Activated CD8-positive, alpha-beta memory T cell treated with anti-CD3 and anti-CD28 coated beads for 48 hours (primary cell): ENCODE measurements around the gene CYP46A1.
"Not testable (repeated sequence)": the region's sequence is repeated elsewhere in the genome, so short reads cannot be mapped to it uniquely, and the experiment has no call there.

Experiments used
- DNase-seq, 3 experiments: peaks; one replicate each; pipeline ENCODE4 v3.0.0-alpha.2; 2020; ENCODE audit warnings: low read depth in 2 of 3, low spot score in 2 of 3

Gene CYP46A1

DNA sequence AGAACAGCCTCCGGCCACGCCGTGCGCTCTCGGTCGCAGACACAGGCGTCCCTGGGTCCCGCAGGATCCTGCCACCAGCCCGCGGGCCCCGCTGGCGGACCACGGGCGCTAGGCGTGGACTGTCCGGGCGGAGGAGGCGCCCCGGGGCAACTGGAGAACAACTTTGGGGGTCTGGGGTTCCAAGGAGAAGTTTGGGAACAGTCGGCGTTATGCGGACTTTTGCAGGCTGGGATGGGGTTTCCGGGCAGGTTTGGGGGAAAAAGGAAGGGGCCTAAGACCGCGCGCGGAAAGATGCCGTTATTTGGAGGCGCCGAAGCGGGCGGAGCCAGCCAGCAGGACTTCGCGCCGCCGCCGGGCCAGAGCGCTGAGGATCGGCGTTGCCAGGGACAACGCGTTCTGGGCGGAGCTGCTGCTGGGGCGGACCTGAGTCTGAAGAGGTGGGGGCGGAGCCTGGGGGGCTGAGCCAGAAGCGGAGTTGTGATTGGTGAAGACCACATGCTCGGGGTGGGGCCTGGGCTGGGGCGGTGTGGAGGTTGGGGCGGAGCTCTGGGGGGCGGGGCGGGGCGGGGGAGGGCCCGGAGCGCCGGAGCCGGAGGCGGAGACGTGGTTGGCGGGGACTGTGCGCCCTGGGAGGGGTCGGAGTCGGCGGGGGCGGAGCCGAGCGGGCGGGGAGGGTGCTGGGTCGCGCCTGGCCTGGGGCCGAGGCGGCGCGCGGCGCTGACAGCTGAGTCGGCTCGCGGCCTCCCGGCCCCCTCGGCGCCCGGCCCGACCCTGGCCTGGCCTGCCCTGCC, at the start of gene CYP46A1:
CYP46A1 (plus strand) TSS at position 680 of the 791 bp plus-strand sequence. CDS start 120 bp downstream, outside the sequence.
- DNase-seq: peak; percentile 95 to 98 (median 96)

DNA sequence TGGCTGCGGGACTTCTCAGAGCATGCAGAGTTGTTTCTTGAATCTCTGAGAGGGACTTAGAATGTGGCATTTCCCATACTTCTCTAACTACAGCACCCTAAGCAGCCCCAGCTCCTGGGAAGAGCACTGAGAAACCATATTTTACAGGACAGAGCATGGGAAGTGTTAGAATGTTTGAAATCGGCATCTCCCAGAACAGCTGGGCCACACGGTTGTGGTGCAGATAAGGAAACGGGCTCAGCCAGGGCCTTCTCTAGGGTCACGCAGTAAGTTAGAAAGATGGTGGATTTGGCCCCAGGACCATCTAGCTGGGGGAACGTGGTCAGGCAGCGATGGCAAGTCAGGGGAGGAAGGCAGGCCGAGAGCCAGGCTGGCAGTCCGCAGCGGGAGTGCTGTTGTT, 49.7 kb upstream of the CYP46A1 start:
- no peak for DNase-seq

DNA sequence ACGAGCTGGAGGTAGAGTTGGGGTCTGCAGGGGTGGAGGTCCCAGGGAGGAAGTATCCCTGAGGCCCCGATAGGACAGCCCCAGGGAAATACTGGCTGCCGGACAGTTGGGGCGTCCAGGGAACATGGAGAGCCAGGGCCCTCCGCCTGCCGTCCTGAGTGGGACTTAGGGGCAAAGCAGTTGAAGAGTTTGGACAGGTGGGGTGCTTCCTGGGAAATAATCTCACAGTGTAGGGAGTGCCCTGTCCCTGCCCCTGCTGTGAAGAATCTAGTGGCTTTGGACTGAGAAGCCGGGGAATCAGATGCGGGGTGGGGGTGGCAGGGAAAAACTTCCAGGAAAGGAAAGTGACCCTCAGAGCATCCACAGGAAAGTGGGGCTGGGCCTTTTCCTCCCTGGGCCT, 49.0 kb upstream of the CYP46A1 start:
- DNase-seq: no peak

DNA sequence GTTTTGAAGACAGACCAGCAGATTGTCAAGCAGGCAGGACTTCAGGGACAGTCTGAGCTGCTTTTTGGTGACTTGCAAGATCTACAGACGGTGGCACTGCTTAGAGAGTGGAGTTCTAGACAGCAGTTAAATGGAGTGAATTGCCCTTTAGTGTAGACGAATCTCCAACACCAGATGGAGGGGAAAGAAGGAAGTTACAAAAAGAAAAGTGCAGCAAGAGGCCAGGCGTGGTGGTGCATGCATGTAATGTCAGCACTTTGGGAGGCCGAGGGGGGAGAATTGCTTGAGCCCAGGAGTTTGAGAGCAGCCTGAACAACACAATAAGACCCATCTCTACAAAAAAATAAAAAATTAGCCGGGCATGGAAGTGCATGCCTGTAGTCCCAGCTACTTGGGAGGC, 47.6 kb upstream of the CYP46A1 start:
- DNase-seq: no peak

DNA sequence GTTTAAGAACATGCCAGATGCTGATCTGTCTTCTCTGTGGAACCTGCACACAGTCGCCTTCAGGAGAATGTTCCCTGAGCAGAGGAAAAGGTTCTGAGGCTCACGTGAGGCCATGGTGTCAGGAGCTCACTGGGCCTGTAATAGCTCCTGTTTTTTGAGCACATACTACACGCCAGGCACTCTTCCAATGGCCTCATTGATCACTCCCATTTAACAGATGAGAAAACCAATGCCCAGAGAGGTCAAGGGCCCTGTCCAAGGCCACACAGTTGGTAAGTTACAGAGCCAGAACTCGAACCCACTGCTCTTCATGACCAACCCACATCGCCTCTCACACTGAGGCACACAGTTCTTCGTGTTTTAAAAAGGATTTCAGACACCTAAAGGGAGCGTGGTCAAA, 46.5 kb upstream of the CYP46A1 start:
- DNase-seq: no peak

DNA sequence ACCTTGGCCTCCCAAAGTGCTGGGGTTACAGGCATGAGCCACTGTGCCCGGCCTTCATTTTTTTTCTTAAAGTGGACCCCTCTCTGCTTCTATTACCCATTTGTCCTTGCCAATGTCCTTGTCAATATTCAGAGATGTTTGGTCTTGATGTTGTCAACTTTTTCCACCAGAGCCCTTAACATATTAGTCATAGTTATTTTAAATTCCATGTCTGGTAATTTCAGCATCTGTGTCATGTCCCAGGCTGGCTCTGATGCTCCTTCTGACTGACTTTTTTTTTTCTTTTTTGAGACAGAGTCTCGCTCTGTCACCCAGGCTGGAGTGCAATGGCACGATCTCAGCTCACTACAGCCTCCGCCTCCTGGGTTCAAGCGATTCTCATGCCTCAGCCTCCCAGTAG, 41.3 kb upstream of the CYP46A1 start:
- not testable (repeated sequence) for DNase-seq

DNA sequence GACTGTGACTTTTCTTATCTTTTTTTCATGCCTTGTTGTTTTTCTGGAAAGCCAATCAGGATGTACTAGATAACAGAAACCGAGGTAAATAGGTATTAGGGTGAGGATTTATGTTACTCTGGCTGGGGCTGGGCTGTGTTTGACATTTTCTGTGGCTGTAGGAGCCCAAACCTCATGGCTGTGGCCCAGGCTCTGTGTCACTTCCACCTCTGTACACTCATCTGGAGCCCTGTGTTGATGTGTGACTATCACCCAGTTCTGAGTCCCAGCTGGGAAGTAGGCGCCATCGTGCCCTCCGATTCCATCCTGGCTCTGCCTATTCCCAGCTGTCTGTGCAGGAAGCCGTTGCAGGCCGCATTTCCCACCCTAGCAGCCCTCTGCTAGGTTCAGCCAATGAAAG, 40.8 kb upstream of the CYP46A1 start:
- no peak for DNase-seq

DNA sequence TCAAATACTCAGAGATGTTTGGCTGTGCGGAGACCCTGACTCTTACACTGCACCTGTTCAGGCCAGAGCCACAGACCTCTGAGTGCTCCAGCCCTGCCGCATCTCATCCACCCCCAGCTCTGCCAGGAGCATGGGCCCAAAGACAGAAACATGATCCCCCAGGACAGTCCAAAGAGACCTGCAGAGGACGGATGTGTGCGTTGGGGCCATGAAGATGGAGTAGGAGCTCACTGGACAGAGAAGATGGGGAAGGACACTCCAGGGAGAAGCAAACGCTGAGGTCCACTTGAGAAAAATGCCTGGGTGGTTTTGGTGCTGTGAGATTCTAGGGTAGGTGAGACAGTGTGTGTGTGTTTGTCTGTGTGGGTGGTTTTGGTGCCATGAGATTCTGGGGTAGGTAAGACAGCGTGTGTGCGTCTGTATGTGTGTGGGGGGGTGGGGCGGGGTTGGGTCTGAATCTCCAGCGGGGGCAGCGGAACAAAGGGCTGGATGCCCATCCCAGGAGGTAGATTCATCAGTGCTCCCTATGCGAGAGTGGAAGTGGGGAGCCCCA, 40.0 kb upstream of the CYP46A1 start:
- DNase-seq: no peak

DNA sequence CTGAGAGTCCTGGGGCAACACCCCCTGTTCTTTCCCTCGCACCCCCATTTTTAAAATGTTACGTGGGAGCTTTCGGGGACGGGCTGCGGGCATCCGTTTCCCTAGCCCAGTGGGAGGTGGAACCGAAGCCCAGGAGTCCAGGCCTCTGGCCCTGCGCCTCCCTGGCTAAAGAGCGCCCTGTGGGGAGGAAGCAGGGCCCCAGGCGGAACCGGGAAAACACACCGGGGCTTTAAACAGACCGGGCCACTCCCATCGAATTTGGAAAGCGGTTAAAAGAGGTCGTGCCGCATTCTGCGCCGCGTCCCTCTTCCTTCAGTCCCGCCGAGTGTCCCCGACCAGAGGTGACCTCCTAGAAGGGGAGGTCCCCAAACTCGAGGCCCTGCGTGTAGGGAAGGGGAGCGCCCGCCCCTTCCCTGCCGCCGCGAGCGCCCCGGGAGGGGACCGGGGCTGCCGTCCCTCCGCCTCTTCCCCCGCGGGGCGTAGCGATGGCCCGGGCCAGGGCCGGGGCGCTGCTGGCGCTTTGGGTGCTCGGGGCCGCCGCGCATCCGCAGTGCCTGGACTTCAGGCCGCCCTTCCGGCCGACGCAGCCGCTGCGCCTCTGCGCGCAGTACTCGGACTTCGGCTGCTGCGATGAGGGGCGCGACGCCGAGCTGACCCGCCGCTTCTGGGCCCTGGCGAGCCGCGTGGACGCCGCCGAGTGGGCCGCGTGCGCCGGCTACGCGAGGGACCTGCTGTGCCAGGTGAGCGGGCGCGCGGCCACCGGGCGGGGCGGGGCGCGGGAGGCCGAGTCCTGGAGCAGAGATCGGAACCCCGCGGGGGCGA, 39.2 kb upstream of the CYP46A1 start, which contains the start of gene HHIPL1:
HHIPL1 (plus strand) TSS at position 407 of the 822 bp plus-strand sequence; CDS start at position 486, 79 bp downstream.
- no peak for DNase-seq

DNA sequence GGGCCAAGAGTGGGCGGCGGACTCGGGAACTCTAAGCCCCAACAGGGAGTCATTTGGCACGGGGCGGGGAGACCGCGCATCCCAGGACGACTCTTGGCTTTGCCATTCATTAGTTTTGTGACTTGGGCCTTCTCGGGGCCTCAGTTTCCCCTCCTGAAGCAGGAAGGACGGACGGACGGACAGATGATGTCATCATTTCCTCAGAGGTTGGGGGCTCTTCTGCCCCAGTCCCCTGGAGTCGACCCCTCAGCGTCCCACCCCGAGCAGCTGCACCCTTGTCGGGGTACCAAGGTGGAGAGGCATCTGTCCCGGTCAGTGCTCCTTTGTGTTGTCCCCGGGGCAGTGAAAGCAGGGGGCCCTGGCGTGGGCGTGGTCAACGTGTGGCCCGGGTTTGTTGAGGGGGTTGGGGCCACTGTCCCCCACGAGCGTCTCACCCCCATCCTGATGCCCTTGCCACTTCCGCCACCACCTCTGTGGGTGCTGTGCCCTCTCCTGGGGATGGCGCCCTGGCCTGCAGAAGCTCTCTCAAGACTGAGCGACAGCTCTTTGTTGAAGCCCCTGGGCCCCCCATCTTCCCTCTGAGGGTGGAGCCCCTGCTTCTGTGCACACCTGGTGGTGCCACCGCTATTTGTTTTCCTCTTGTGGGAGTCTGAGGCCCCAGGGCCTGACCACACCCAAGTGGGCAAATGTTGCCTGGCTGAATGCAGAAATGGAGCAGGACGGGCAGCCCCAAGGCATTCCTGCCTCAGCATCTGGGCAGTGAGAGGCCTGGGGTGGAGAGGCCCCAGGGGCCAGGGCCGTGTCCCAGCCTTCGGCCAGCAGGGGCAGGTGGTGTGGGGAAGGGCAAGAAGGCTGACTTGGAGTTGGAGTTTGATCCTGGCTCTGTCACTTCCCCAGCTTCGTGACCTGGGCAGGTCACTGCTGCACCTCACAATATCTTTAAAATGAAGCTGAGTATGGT, 38.3 kb upstream of the CYP46A1 start:
- no peak for DNase-seq

DNA sequence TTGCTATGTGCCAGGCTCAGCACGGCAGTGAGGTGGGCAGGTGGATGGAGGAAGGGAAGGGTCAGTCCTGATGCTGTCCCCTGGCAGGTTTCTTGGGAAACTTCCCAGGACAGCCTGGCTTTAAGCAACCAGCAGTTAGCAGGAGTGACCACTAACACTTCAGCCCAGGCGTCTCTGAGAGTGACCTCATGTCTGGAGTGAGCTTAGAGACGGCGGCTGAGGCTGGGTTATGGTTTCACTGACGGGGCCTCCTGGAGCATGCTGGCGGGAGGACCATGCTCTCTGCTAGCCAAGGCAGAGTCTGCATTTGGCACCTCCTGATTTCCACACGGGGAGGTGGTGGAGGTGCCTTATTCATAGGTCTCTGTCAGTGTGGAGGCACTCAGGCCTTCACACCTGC, 36.7 kb upstream of the CYP46A1 start:
- no peak for DNase-seq

DNA sequence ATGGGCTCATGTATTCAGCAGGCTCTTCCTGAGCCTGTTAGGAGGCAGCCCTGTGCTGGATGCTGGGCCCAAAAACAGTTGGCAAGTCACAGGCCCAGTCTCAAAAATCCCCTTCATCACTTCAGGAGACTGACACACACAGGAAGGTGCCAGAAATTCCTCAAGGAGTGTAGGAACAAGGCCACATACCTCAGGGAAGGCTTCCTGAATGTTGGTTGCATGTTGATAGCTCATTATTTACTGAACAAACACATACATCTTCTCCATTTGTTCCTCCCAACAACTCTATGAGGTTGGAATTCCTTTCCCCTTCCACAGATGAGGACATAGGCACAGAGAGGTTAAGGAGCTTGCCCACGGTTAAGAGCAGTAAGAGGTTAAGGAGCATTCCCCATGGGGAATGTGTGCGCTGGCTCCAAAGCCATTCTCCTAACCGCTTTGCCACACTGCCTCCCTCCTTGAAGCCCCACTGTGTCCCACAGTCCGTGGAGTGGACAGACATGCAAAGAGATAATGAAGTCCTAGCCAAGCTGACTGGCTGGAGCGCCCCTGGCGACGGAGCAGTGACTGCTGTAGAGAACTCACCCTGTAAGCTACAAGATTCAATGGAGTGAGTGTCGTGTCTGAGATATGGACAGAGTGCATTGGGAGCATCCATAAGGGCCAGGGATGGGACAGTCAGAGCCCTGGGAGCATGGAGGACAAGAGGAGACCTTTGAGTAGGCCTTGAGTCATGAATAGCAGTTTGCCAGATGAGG, 35.9 kb upstream of the CYP46A1 start:
- no peak for DNase-seq

DNA sequence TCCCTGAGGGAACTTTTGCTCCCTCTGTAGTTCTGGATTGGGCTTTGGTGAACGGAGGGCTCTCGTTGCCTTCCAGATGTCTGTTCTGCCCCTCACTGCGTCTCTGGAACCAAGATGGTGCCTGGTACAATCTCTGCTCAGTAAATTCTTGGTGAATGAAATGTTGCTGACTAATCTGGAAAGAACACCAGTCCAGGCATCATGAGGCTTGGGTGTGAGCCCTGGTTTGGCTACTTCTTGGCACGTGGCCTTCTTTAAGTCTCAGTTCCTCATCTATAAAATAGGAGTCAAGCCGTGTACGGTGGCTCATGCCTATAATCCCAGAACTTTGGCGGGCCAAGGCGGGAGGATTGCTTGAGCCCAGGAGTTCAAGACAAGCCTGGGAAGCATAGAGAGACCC, 34.9 kb upstream of the CYP46A1 start:
- DNase-seq: no peak

DNA sequence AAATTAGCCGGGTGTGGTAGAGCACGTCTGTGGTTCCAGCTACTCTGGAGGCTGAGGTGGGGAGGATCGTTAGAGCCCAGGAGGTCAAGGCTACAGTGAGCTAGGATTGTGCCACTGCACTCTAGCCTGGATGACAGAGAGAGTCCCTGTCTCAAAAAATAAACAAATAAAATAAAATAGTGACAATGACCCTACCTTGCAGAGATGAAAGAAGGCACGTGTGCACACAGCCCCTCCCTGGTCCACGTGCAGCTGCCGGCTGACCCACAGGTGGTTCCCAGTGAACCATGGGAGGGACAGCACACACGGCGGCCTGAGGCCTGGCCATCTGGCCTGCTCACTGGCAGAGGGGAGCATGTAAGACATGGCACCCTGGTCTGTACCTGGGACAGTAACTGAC, 34.5 kb upstream of the CYP46A1 start:
- DNase-seq: no peak

DNA sequence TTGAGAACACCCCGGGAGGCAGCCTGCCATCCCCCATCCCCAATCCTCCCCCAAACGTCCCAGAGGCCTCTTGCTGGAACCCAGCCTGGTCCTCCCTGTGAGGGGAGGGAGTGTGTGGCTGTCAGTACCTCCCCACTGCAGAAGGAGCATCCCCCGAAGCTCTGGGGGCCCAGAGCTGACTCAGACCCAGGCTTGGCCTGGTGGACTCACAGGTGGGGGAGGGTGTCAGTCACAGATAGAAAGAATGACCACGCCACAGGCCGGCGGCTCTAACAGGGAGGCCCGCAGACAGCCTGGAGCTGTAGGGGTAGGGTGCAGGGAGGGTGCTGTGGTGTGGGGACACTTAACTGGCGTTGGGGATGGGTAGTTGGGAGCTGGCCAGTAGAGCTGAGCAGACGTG, 33.9 kb upstream of the CYP46A1 start:
- DNase-seq: no peak

DNA sequence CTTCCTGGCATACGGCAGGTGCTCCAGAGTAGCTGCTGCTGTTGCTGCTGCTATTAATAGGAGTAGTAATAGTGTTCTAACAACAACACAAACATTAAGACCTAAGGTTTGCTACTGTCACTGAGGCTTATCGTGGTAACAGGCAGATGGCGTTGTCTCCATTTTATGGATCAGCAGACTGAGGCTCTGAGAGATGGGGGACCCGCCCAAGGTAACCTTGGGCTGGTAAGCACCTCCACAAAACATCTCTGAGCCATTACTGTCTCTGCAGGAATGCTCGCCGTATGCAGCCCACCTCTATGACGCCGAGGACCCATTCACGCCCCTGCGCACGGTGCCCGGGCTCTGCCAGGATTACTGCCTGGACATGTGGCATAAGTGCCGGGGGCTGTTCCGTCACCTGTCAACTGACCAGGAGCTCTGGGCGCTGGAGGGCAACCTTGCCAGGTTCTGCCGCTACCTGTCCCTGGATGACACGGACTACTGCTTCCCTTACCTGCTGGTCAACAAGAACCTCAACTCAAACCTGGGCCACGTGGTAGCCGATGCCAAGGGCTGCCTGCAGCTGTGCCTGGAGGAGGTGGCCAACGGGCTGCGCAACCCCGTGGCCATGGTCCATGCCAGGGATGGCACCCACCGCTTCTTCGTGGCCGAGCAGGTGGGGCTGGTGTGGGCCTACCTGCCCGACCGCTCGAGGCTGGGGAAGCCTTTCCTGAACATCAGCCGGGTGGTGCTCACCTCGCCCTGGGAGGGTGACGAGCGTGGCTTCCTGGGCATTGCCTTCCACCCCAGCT, 31.9 kb upstream of the CYP46A1 start:
- no peak for DNase-seq

DNA sequence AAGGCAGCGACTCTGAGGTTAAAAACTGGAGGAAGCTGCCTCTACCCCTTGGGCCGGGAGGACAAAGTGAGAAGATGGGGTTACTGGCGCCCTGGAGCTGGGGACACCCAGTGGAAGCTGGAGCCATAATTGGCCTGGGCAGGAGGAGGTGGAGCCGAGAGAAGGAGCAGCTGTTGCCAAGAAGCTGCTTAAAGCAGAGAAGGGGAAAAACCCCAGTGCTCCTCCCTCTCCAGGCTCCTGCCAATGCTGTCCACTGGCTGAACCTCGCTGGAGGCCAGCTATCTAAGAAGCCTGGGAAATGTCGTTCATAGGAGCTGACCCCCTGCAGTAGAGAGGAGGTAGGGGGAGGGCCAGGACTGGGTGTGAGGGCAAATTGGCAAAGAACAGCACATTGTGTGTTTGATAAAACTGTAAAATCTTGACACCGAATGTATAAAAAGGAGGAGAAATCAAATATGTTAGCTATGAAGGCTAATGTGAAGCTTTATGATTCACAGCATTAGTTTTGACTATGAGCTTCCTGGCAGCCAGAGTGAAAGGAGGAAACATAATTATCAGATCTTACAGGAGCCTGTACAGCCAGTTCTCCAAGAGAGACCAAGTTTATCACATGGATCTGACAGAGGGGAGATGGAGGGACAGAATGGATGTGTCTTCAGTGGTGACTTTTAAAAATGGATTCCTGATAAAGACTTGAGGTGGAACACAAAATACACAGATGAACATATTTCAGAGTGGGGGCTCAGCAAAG, 29.7 kb upstream of the CYP46A1 start:
- DNase-seq: no peak

DNA sequence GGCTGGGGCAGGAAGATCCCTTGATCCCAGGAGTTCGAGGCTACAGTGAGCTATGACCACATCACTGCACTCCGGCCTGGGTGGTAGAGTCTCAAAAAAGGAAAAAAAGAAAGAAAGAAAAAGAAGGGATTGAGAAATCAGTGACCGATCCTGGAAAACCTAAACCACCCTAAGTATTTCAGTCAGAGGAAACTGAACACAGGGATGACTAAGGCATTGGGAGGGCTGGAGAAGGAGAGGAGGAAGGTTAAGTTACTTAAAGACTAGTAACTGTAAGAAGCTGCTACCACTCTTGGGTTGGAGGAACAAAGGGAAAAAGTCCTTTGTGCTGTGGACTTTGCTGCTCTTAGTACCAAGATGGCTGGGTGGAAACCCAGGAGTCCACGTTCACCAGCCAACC, 28.6 kb upstream of the CYP46A1 start:
- no peak for DNase-seq

DNA sequence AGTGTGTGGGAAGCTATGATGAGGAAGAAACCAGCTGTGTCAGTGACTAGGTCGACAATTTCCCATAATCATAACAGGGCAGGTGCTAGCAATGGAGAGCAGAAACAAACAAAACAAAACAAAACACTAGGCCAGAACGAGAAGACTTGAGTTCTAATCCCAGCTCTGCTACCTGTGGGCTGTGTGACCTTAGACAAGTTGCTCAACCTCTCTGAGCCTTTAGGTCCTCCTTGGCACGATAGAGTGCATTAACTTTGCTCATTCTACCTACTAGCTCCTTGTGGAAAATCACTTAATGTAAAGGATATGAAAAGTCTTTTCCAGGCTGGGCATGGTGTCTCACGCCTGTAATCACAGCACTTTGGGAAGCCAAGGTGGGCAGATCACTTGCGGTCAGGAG, 27.9 kb upstream of the CYP46A1 start:
- DNase-seq: no peak
